IMR-90 (cell line): ENCODE data around the gene NTM. TPM values are rescaled to one million over a fixed set of nuclear protein-coding genes. Genes with fewer than 3 reads are reported as not detected.

Experiments used
- ATAC-seq: fragments of 200-7000 bp; cut with Tn5 transposase; 2 replicates; pipeline ENCODE4 v1.9.1; 2020; ENCODE audit warnings: low read depth, mild to moderate bottlenecking, moderate library complexity
- BruUV-seq: library from RNA; stranded (reverse); fragments of 400-500 nt; replicated peaks from 2 replicates; lab custom pipeline; 2021; lab: Mats Ljungman, UMichigan
- CTCF ChIA-PET: fragments of 300-600 bp; formaldehyde crosslinking; extraction: SDS; loops from one replicate; lab custom pipeline; 2021; ENCODE audit warnings: antibody characterized with exemption; lab: Yijun Ruan, JAX
- POLR2A ChIA-PET: fragments of 300-600 bp; sonication (Branson Sonifier 250); formaldehyde crosslinking; loops from one replicate; lab custom pipeline; 2022; ENCODE audit warnings: antibody characterized with exemption; ENCODE audit not compliant: unreplicated experiment; lab: Charles Lee
- DNase-seq: peaks from one replicate; pipeline ENCODE4 v3.0.0; 2013
- H2AFZ ChIP-seq: replicated peaks from 2 replicates; pipeline ENCODE3; 2013; ENCODE audit warnings: low read length, mild to moderate bottlenecking; ENCODE audit not compliant: poor library complexity
- H2AK5ac ChIP-seq: 2 replicates; pipeline ENCODE4 v1.6.1; 2013; ENCODE audit warnings: low read depth, low read length, inconsistent platforms
- H2AK9ac ChIP-seq: replicated peaks from 2 replicates; pipeline ENCODE3; 2013; ENCODE audit warnings: mild to moderate bottlenecking, low read depth, low read length, moderate library complexity; ENCODE audit not compliant: poor library complexity
- H2BK120ac ChIP-seq: 2 replicates; pipeline ENCODE4 v1.6.1; 2013; ENCODE audit warnings: low read depth, low read length, inconsistent platforms
- H2BK15ac ChIP-seq: 3 replicates; pipeline ENCODE4 v1.6.1; 2013; ENCODE audit warnings: low read depth, low read length, inconsistent platforms
- H2BK20ac ChIP-seq: 2 replicates; pipeline ENCODE4 v1.6.1; 2013; ENCODE audit warnings: low read depth, mild to moderate bottlenecking, inconsistent platforms, low read length, moderate library complexity
- H2BK5ac ChIP-seq: 2 replicates; pipeline ENCODE4 v1.6.1; 2013; ENCODE audit warnings: mild to moderate bottlenecking, low read depth, low read length, inconsistent platforms; ENCODE audit not compliant: poor library complexity, severe bottlenecking
- H3K14ac ChIP-seq: replicated peaks from 2 replicates; pipeline ENCODE4 v1.6.1; 2013; ENCODE audit warnings: low read depth, low read length, inconsistent platforms
- H3K18ac ChIP-seq: 2 replicates; pipeline ENCODE4 v1.6.1; 2013; ENCODE audit warnings: low read depth, low read length, control low read depth
- H3K23ac ChIP-seq: 2 replicates; pipeline ENCODE4 v1.6.1; 2013; ENCODE audit warnings: low read depth, low read length, inconsistent platforms
- H3K27ac ChIP-seq: 2 replicates; pipeline ENCODE4 v1.5.1; 2013; ENCODE audit warnings: mild to moderate bottlenecking, control low read depth, low read length; ENCODE audit not compliant: insufficient read depth
- H3K27me3 ChIP-seq: 2 replicates; pipeline ENCODE4 v1.6.1; 2013; ENCODE audit warnings: low read length; ENCODE audit not compliant: control insufficient read depth, insufficient read depth
- H3K36me3 ChIP-seq: 2 replicates; pipeline ENCODE4 v1.6.1; 2013; ENCODE audit warnings: low read length, mixed read lengths; ENCODE audit not compliant: control insufficient read depth, insufficient read depth
- H3K4ac ChIP-seq: 2 replicates; pipeline ENCODE4 v1.6.1; 2013; ENCODE audit warnings: low read depth, low read length, inconsistent platforms
- H3K4me1 ChIP-seq: 2 replicates; pipeline ENCODE4 v1.6.1; 2013; ENCODE audit warnings: low read length, mixed read lengths; ENCODE audit not compliant: control insufficient read depth, insufficient read depth
- H3K4me2 ChIP-seq: 2 replicates; pipeline ENCODE4 v1.6.1; 2013; ENCODE audit warnings: low read depth, mild to moderate bottlenecking, control low read depth, low read length, moderate library complexity
- H3K4me3 ChIP-seq: 2 replicates; pipeline ENCODE4 v1.5.1; 2013; ENCODE audit warnings: low read depth, mild to moderate bottlenecking, control low read depth, low read length, moderate library complexity; ENCODE audit not compliant: insufficient read depth
- H3K56ac ChIP-seq: 2 replicates; pipeline ENCODE4 v1.6.1; 2013; ENCODE audit warnings: low read length, inconsistent platforms; ENCODE audit not compliant: insufficient read depth; ENCODE audit errors: extremely low read depth
- H3K79me1 ChIP-seq, 2 experiments: 2 replicates each; pipeline ENCODE4 v1.6.1; 2013; ENCODE audit warnings: low read length in 2 of 2, inconsistent platforms in 1 of 2, low read depth in 1 of 2
- H3K9ac ChIP-seq: 2 replicates; pipeline ENCODE4 v1.6.1; 2013; ENCODE audit warnings: low read depth, low read length, control low read depth
- H3K9me1 ChIP-seq: 2 replicates; pipeline ENCODE4 v1.6.1; 2013; ENCODE audit warnings: low read length, inconsistent platforms; ENCODE audit not compliant: insufficient read depth
- H3K9me3 ChIP-seq: 2 replicates; pipeline ENCODE4 v1.6.1; 2013; ENCODE audit warnings: low read length; ENCODE audit not compliant: control insufficient read depth, insufficient read depth
- H4K20me1 ChIP-seq: 2 replicates; pipeline ENCODE4 v1.6.1; 2013; ENCODE audit warnings: low read length, inconsistent platforms; ENCODE audit not compliant: insufficient read depth
- H4K5ac ChIP-seq: 2 replicates; pipeline ENCODE4 v1.6.1; 2013; ENCODE audit warnings: mild to moderate bottlenecking, low read depth, low read length, control low read depth
- H4K8ac ChIP-seq, 2 experiments: 2 replicates each; pipeline ENCODE4 v1.6.1; 2013; ENCODE audit warnings: low read depth in 2 of 2, low read length in 2 of 2, control low read depth in 1 of 2, inconsistent platforms in 1 of 2
- H4K91ac ChIP-seq: 2 replicates; pipeline ENCODE4 v1.6.1; 2013; ENCODE audit warnings: low read depth, low read length, inconsistent platforms; ENCODE audit not compliant: insufficient read depth
- CEBPB ChIP-seq: IDR thresholded peaks from 2 replicates; pipeline ENCODE4 v1.6.1; 2012; ENCODE audit warnings: low read depth, low read length, improper control_type of control experiment
- CHD1 ChIP-seq: IDR thresholded peaks from 2 replicates; pipeline ENCODE4 v1.6.1; 2012; ENCODE audit warnings: low read depth, low read length, improper control_type of control experiment
- MAFK ChIP-seq: IDR thresholded peaks from 2 replicates; pipeline ENCODE4 v1.6.1; 2012; ENCODE audit warnings: low read depth, low read length, improper control_type of control experiment
- POLR2A ChIP-seq: IDR thresholded peaks from 2 replicates; pipeline ENCODE4 v1.6.1; 2012; ENCODE audit warnings: mild to moderate bottlenecking, low read depth, low read length
- SMC3 ChIP-seq: fragments of 150-350 bp; IDR thresholded peaks from 2 replicates; pipeline ENCODE4 v1.6.1; 2016; ENCODE audit warnings: low read depth, mild to moderate bottlenecking, antibody characterized with exemption, low read length, moderate library complexity
- WGBS, 2 experiments: methylation state at CpG; one replicate each; pipeline versions ENCODE4 v1.1.5 to v1.1.7; 2013; ENCODE audit warnings: missing lambda C conversion rate in 2 of 2; ENCODE audit not compliant: insufficient read length in 1 of 2; ENCODE audit errors: extremely low coverage in 2 of 2; 5-methylcytosine and 5-hydroxymethylcytosine counted together
- dilution Hi-C: fragments of 300-500 bp; cut with HindIII; formaldehyde crosslinking; loops from one replicate; pipeline ENCODE4 v1.14.3; 2018; ENCODE audit warnings: low sequenced_read_pairs; ENCODE audit not compliant: unreplicated experiment
- in situ Hi-C: fragments of 300-500 bp; cut with MboI; formaldehyde crosslinking; loops from 3 replicates; pipeline ENCODE4 v1.14.3; 2019; ENCODE audit warnings: low sequenced_read_pairs, inconsistent platforms, mixed read lengths
- intact Hi-C: fragments of 100-400 bp; cut with micrococcal nuclease; formaldehyde crosslinking; loops from 2 replicates; pipeline ENCODE4 v1.10.0; 2022
- polyA plus RNA-seq, 3 experiments: library from polyadenylated mRNA; depleted of rRNA; stranded (reverse); fragments of >200 nt; gene quantifications; 2 replicates each; pipeline ENCODE4 v1.2.3, GENCODE V29; 2012; ENCODE audit warnings: low replicate concordance in 1 of 3
- total RNA-seq: library from RNA; depleted of rRNA; stranded (reverse); fragments of >200 nt; gene quantifications from 2 replicates; pipeline ENCODE4 v1.2.3, GENCODE V29; 2012
- TF ChIP-seq, protein P1 (sequence below): fragments of 150-350 bp; IDR thresholded peaks from 2 replicates; pipeline ENCODE4 v1.6.1; 2017; ENCODE audit warnings: mild to moderate bottlenecking, antibody characterized with exemption, low read length, low read depth
- TF ChIP-seq, protein P2 (sequence below): fragments of 150-350 bp; IDR thresholded peaks from 2 replicates; pipeline ENCODE4 v1.6.1; 2016; ENCODE audit warnings: low read depth, mild to moderate bottlenecking, low read length, moderate library complexity, borderline replicate concordance
- TF ChIP-seq, protein P3 (sequence below): conservative IDR thresholded peaks from 2 replicates; pipeline ENCODE4 v1.5.1; 2012; ENCODE audit warnings: mild to moderate bottlenecking, low read depth, low read length, improper control_type of control experiment

Gene NTM
- total and polyA plus RNA-seq, 2 of the 4 experiments (the other 2 are of a cell fraction): 19.5 to 25.5 TPM

DNA sequence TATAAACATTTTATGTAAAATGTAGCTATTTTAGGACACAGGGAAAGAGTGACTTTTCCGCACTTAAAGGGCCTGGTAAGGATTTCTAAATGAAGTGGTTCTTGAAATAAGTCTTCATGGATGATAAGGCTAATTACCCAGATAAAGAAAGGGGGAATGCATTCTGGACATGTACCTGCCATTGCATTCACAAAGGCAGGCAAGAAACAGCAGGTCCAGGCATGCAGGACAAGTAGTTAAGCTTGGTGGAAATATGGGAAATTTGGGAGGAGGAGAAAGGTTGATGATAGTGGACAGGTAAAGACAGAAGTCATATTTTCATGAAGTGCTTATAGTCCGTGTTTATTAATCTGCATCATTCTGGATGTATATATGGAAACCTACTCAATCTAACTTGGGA is 621.2 kb downstream of the NTM start:
- BruUV-seq: no TSS peak
- dilution Hi-C loops (no loop called here), in situ Hi-C loops (no loop called here), intact Hi-C loops (no loop called here)
- Histone ChIP-seq H3K36me3 (no peaks in the 10 kb centered on the region), H2AFZ (no peak overlapping the region), H2BK120ac (no peak overlapping the region), H4K20me1 (no peaks in the 10 kb centered on the region), H4K8ac (no peak overlapping the region), H2BK5ac (no peak overlapping the region), H4K91ac (no peak overlapping the region), H3K27ac (no peak overlapping the region), H2AK5ac (no peak overlapping the region), H3K4ac (no peak overlapping the region), H3K9me3 (peaks cover 5% of the 10 kb centered on the region), H3K4me1 (peaks cover 3% of the 10 kb centered on the region), H4K5ac (no peak overlapping the region), H3K9ac (no peak overlapping the region), H2BK20ac (no peak overlapping the region), H3K9me1 (0 out of 2 replicates have a peak, but pooled peaks cover 3% of the 10 kb centered on the region), H3K14ac (no peak overlapping the region), H3K56ac (no peak overlapping the region), H2AK9ac (no peak overlapping the region), H3K18ac (no peak overlapping the region), H2BK15ac (no peak overlapping the region), H3K4me3 (no peak overlapping the region), H3K23ac (no peak overlapping the region), H3K79me1 (0 out of 4 replicates have a peak, but pooled peaks cover 0 to 4% of the 10 kb centered on the region in 2 experiments), H3K27me3 (no peaks in the 10 kb centered on the region), H3K4me2 (no peak overlapping the region)
- WGBS, 2 experiments: no CpG with 5 or more reads among the region's 2 CpGs
- no peak for TF ChIP-seq SMC3
- TF ChIP-seq, protein P1, sequence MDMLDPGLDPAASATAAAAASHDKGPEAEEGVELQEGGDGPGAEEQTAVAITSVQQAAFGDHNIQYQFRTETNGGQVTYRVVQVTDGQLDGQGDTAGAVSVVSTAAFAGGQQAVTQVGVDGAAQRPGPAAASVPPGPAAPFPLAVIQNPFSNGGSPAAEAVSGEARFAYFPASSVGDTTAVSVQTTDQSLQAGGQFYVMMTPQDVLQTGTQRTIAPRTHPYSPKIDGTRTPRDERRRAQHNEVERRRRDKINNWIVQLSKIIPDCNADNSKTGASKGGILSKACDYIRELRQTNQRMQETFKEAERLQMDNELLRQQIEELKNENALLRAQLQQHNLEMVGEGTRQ: no peak
- no peak for TF ChIP-seq MAFK
- TF ChIP-seq CHD1: no peak
- no peak for TF ChIP-seq CEBPB
- TF ChIP-seq, protein P2, sequence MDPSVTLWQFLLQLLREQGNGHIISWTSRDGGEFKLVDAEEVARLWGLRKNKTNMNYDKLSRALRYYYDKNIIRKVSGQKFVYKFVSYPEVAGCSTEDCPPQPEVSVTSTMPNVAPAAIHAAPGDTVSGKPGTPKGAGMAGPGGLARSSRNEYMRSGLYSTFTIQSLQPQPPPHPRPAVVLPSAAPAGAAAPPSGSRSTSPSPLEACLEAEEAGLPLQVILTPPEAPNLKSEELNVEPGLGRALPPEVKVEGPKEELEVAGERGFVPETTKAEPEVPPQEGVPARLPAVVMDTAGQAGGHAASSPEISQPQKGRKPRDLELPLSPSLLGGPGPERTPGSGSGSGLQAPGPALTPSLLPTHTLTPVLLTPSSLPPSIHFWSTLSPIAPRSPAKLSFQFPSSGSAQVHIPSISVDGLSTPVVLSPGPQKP: no peak
- TF ChIP-seq, protein P3, sequence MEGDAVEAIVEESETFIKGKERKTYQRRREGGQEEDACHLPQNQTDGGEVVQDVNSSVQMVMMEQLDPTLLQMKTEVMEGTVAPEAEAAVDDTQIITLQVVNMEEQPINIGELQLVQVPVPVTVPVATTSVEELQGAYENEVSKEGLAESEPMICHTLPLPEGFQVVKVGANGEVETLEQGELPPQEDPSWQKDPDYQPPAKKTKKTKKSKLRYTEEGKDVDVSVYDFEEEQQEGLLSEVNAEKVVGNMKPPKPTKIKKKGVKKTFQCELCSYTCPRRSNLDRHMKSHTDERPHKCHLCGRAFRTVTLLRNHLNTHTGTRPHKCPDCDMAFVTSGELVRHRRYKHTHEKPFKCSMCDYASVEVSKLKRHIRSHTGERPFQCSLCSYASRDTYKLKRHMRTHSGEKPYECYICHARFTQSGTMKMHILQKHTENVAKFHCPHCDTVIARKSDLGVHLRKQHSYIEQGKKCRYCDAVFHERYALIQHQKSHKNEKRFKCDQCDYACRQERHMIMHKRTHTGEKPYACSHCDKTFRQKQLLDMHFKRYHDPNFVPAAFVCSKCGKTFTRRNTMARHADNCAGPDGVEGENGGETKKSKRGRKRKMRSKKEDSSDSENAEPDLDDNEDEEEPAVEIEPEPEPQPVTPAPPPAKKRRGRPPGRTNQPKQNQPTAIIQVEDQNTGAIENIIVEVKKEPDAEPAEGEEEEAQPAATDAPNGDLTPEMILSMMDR: no peak
- no peak for TF ChIP-seq POLR2A
- CTCF ChIA-PET: no interaction called here
- POLR2A ChIA-PET: no interaction called here
- ATAC-seq: no peak
- no peak for DNase-seq
